ENCODE data around the gene CAPN12.

Gene CAPN12

GRCh38 chr19:38686530-38686888 is 57.8 kb downstream of the CAPN12 start:
- H3K27me3 ChIP-seq (ENCODE audit: insufficient read depth, poor library complexity, severe bottlenecking): no peaks in the 10 kb centered on the region
- H3K4me3 ChIP-seq (replicated peaks; ENCODE audit: insufficient read depth, low read length): no peak overlapping the region
- no peak overlapping the region for H3K27ac ChIP-seq (replicated peaks)
- no peak for TF ChIP-seq POLR2AphosphoS5 (IDR thresholded peaks at IDR 0.05; ENCODE audit: low read depth)
- TF ChIP-seq GABPA (IDR thresholded peaks at IDR 0.05; ENCODE audit: low read depth): no peak
- TF ChIP-seq, protein P1, sequence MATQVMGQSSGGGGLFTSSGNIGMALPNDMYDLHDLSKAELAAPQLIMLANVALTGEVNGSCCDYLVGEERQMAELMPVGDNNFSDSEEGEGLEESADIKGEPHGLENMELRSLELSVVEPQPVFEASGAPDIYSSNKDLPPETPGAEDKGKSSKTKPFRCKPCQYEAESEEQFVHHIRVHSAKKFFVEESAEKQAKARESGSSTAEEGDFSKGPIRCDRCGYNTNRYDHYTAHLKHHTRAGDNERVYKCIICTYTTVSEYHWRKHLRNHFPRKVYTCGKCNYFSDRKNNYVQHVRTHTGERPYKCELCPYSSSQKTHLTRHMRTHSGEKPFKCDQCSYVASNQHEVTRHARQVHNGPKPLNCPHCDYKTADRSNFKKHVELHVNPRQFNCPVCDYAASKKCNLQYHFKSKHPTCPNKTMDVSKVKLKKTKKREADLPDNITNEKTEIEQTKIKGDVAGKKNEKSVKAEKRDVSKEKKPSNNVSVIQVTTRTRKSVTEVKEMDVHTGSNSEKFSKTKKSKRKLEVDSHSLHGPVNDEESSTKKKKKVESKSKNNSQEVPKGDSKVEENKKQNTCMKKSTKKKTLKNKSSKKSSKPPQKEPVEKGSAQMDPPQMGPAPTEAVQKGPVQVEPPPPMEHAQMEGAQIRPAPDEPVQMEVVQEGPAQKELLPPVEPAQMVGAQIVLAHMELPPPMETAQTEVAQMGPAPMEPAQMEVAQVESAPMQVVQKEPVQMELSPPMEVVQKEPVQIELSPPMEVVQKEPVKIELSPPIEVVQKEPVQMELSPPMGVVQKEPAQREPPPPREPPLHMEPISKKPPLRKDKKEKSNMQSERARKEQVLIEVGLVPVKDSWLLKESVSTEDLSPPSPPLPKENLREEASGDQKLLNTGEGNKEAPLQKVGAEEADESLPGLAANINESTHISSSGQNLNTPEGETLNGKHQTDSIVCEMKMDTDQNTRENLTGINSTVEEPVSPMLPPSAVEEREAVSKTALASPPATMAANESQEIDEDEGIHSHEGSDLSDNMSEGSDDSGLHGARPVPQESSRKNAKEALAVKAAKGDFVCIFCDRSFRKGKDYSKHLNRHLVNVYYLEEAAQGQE (IDR thresholded peaks at IDR 0.05; ENCODE audit: insufficient replicate concordance, low read depth): no peak
- no peak for TF ChIP-seq SPI1 (IDR thresholded peaks at IDR 0.05; ENCODE audit: borderline replicate concordance, low read depth)
- TF ChIP-seq CTCF (IDR thresholded peaks at IDR 0.05; ENCODE audit: insufficient read depth, low read length): no peak
- DNase-seq (ENCODE audit: low read depth in 1 of 2, low spot score in 1 of 2): peak in 1 of 2 experiments; percentile 31

DNA sequence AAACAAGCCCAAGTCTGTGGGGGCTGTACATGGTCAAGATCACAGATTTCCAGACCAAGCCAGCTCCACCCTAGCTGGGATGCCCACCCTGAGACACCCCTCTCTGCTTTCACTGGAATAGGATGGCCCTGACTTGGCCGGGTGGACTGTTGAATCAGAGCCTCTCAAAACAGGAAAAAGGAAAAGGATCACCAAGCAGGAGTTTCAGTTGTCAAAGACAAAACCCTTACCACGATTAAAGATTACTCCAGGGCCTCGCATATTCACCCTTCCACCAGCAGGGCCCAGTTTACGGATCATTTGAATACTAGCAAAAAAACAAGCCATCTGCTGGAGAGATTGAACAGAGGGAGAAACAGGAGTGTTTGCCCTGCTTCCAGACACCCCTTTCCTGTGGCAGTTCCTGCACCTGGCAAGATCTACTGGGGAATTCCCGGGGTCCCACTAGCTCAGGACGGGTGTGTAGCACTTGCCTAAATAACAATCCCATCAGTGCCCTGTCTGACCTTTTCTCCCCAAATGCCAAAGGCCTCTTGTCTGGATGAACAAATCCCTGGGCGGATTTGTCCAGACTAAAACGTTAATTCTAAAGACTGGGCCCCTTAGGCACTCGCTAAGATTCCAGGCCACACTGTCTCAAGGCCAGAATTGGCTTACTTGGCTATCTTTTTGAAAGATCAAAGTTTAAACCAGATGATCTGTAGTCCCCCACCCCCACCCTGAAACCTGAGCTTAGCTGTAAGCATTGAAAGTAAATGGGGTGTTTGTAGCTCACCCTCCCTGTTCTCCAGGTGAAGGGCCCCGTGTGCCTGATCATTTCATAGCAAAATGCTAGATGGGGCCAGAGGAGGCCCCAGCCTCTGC is 58.4 kb downstream of the CAPN12 start:
- peak overlapping the region; percentile 71; the same call in 1 of the 2 replicates for H3K27ac ChIP-seq (replicated peaks)
- no peak overlapping the region for H3K4me3 ChIP-seq (replicated peaks; ENCODE audit: insufficient read depth, low read length)
- H3K27me3 ChIP-seq (ENCODE audit: insufficient read depth, poor library complexity, severe bottlenecking): no peaks in the 10 kb centered on the region
- DNase-seq (ENCODE audit: low read depth in 1 of 2, low spot score in 1 of 2): no peak
- TF ChIP-seq SPI1 (IDR thresholded peaks at IDR 0.05; ENCODE audit: borderline replicate concordance, low read depth) (no peak), GABPA (IDR thresholded peaks at IDR 0.05; ENCODE audit: low read depth) (no peak), POLR2AphosphoS5 (IDR thresholded peaks at IDR 0.05; ENCODE audit: low read depth) (no peak)
- TF ChIP-seq, protein P1 (IDR thresholded peaks at IDR 0.05; ENCODE audit: insufficient replicate concordance, low read depth): no peak

- peak overlapping the region; percentile 71 for H3K27ac ChIP-seq (replicated peaks)
- no peak for TF ChIP-seq POLR2AphosphoS5 (IDR thresholded peaks at IDR 0.05; ENCODE audit: low read depth)
- TF ChIP-seq CTCF (IDR thresholded peaks at IDR 0.05; ENCODE audit: insufficient read depth, low read length): no peak
- TF ChIP-seq GABPA (IDR thresholded peaks at IDR 0.05; ENCODE audit: low read depth): no peak
- TF ChIP-seq, protein P1 (IDR thresholded peaks at IDR 0.05; ENCODE audit: insufficient replicate concordance, low read depth): no peak
- TF ChIP-seq SPI1 (IDR thresholded peaks at IDR 0.05; ENCODE audit: borderline replicate concordance, low read depth): no peak
- no peak overlapping the region for H3K4me3 ChIP-seq (replicated peaks; ENCODE audit: insufficient read depth, low read length)
Observed at GRCh38 chr19:38684862-38685665, 59.2 kb downstream of the CAPN12 start.

More at GRCh38 chr19:38684862-38685665, 59.2 kb downstream of the CAPN12 start:
- DNase-seq (ENCODE audit: low read depth in 1 of 2, low spot score in 1 of 2): no peak
- no peaks in the 10 kb centered on the region for H3K27me3 ChIP-seq (ENCODE audit: insufficient read depth, poor library complexity, severe bottlenecking)

All from HL-60 (cell line).